IMR-90 (cell line): Measurements from ENCODE around the gene LDB2. TPM values are rescaled to one million over a fixed set of nuclear protein-coding genes. Genes with fewer than 3 reads are reported as not detected.

Source experiments
- ATAC-seq: fragments of 200-7000 bp; cut with Tn5 transposase; 2 replicates; pipeline ENCODE4 v1.9.1; 2020; ENCODE audit warnings: low read depth, mild to moderate bottlenecking, moderate library complexity
- BruUV-seq: library from RNA; stranded (reverse); fragments of 400-500 nt; replicated peaks from 2 replicates; lab custom pipeline; 2021; lab: Mats Ljungman, UMichigan
- CTCF ChIA-PET: fragments of 300-600 bp; formaldehyde crosslinking; extraction: SDS; loops from one replicate; lab custom pipeline; 2021; ENCODE audit warnings: antibody characterized with exemption; lab: Yijun Ruan, JAX
- POLR2A ChIA-PET: fragments of 300-600 bp; sonication (Branson Sonifier 250); formaldehyde crosslinking; loops from one replicate; lab custom pipeline; 2022; ENCODE audit warnings: antibody characterized with exemption; ENCODE audit not compliant: unreplicated experiment; lab: Charles Lee
- DNase-seq: peaks from one replicate; pipeline ENCODE4 v3.0.0; 2013
- H2AFZ ChIP-seq: replicated peaks from 2 replicates; pipeline ENCODE3; 2013; ENCODE audit warnings: low read length, mild to moderate bottlenecking; ENCODE audit not compliant: poor library complexity
- H2AK5ac ChIP-seq: 2 replicates; pipeline ENCODE4 v1.6.1; 2013; ENCODE audit warnings: low read depth, low read length, inconsistent platforms
- H2AK9ac ChIP-seq: replicated peaks from 2 replicates; pipeline ENCODE3; 2013; ENCODE audit warnings: mild to moderate bottlenecking, low read depth, low read length, moderate library complexity; ENCODE audit not compliant: poor library complexity
- H2BK120ac ChIP-seq: 2 replicates; pipeline ENCODE4 v1.6.1; 2013; ENCODE audit warnings: low read depth, low read length, inconsistent platforms
- H2BK15ac ChIP-seq: 3 replicates; pipeline ENCODE4 v1.6.1; 2013; ENCODE audit warnings: low read depth, low read length, inconsistent platforms
- H2BK20ac ChIP-seq: 2 replicates; pipeline ENCODE4 v1.6.1; 2013; ENCODE audit warnings: low read depth, mild to moderate bottlenecking, inconsistent platforms, low read length, moderate library complexity
- H2BK5ac ChIP-seq: 2 replicates; pipeline ENCODE4 v1.6.1; 2013; ENCODE audit warnings: mild to moderate bottlenecking, low read depth, low read length, inconsistent platforms; ENCODE audit not compliant: poor library complexity, severe bottlenecking
- H3K14ac ChIP-seq: replicated peaks from 2 replicates; pipeline ENCODE4 v1.6.1; 2013; ENCODE audit warnings: low read depth, low read length, inconsistent platforms
- H3K18ac ChIP-seq: 2 replicates; pipeline ENCODE4 v1.6.1; 2013; ENCODE audit warnings: low read depth, low read length, control low read depth
- H3K23ac ChIP-seq: 2 replicates; pipeline ENCODE4 v1.6.1; 2013; ENCODE audit warnings: low read depth, low read length, inconsistent platforms
- H3K27ac ChIP-seq: 2 replicates; pipeline ENCODE4 v1.5.1; 2013; ENCODE audit warnings: mild to moderate bottlenecking, control low read depth, low read length; ENCODE audit not compliant: insufficient read depth
- H3K27me3 ChIP-seq: 2 replicates; pipeline ENCODE4 v1.6.1; 2013; ENCODE audit warnings: low read length; ENCODE audit not compliant: control insufficient read depth, insufficient read depth
- H3K36me3 ChIP-seq: 2 replicates; pipeline ENCODE4 v1.6.1; 2013; ENCODE audit warnings: low read length, mixed read lengths; ENCODE audit not compliant: control insufficient read depth, insufficient read depth
- H3K4ac ChIP-seq: 2 replicates; pipeline ENCODE4 v1.6.1; 2013; ENCODE audit warnings: low read depth, low read length, inconsistent platforms
- H3K4me1 ChIP-seq: 2 replicates; pipeline ENCODE4 v1.6.1; 2013; ENCODE audit warnings: low read length, mixed read lengths; ENCODE audit not compliant: control insufficient read depth, insufficient read depth
- H3K4me2 ChIP-seq: 2 replicates; pipeline ENCODE4 v1.6.1; 2013; ENCODE audit warnings: low read depth, mild to moderate bottlenecking, control low read depth, low read length, moderate library complexity
- H3K4me3 ChIP-seq: 2 replicates; pipeline ENCODE4 v1.5.1; 2013; ENCODE audit warnings: low read depth, mild to moderate bottlenecking, control low read depth, low read length, moderate library complexity; ENCODE audit not compliant: insufficient read depth
- H3K56ac ChIP-seq: 2 replicates; pipeline ENCODE4 v1.6.1; 2013; ENCODE audit warnings: low read length, inconsistent platforms; ENCODE audit not compliant: insufficient read depth; ENCODE audit errors: extremely low read depth
- H3K79me1 ChIP-seq, 2 experiments: 2 replicates each; pipeline ENCODE4 v1.6.1; 2013; ENCODE audit warnings: low read length in 2 of 2, inconsistent platforms in 1 of 2, low read depth in 1 of 2
- H3K9ac ChIP-seq: 2 replicates; pipeline ENCODE4 v1.6.1; 2013; ENCODE audit warnings: low read depth, low read length, control low read depth
- H3K9me1 ChIP-seq: 2 replicates; pipeline ENCODE4 v1.6.1; 2013; ENCODE audit warnings: low read length, inconsistent platforms; ENCODE audit not compliant: insufficient read depth
- H3K9me3 ChIP-seq: 2 replicates; pipeline ENCODE4 v1.6.1; 2013; ENCODE audit warnings: low read length; ENCODE audit not compliant: control insufficient read depth, insufficient read depth
- H4K20me1 ChIP-seq: 2 replicates; pipeline ENCODE4 v1.6.1; 2013; ENCODE audit warnings: low read length, inconsistent platforms; ENCODE audit not compliant: insufficient read depth
- H4K5ac ChIP-seq: 2 replicates; pipeline ENCODE4 v1.6.1; 2013; ENCODE audit warnings: mild to moderate bottlenecking, low read depth, low read length, control low read depth
- H4K8ac ChIP-seq, 2 experiments: 2 replicates each; pipeline ENCODE4 v1.6.1; 2013; ENCODE audit warnings: low read depth in 2 of 2, low read length in 2 of 2, control low read depth in 1 of 2, inconsistent platforms in 1 of 2
- H4K91ac ChIP-seq: 2 replicates; pipeline ENCODE4 v1.6.1; 2013; ENCODE audit warnings: low read depth, low read length, inconsistent platforms; ENCODE audit not compliant: insufficient read depth
- FOS ChIP-seq: fragments of 150-350 bp; IDR thresholded peaks from 2 replicates; pipeline ENCODE4 v1.6.1; 2016; ENCODE audit warnings: low read depth, low read length
- SMC3 ChIP-seq: fragments of 150-350 bp; IDR thresholded peaks from 2 replicates; pipeline ENCODE4 v1.6.1; 2016; ENCODE audit warnings: low read depth, mild to moderate bottlenecking, antibody characterized with exemption, low read length, moderate library complexity
- WGBS, 2 experiments: methylation state at CpG; one replicate each; pipeline versions ENCODE4 v1.1.5 to v1.1.7; 2013; ENCODE audit warnings: missing lambda C conversion rate in 2 of 2; ENCODE audit not compliant: insufficient read length in 1 of 2; ENCODE audit errors: extremely low coverage in 2 of 2; 5-methylcytosine and 5-hydroxymethylcytosine counted together
- dilution Hi-C: fragments of 300-500 bp; cut with HindIII; formaldehyde crosslinking; loops from one replicate; pipeline ENCODE4 v1.14.3; 2018; ENCODE audit warnings: low sequenced_read_pairs; ENCODE audit not compliant: unreplicated experiment
- in situ Hi-C: fragments of 300-500 bp; cut with MboI; formaldehyde crosslinking; loops from 3 replicates; pipeline ENCODE4 v1.14.3; 2019; ENCODE audit warnings: low sequenced_read_pairs, inconsistent platforms, mixed read lengths
- intact Hi-C: fragments of 100-400 bp; cut with micrococcal nuclease; formaldehyde crosslinking; loops from 2 replicates; pipeline ENCODE4 v1.10.0; 2022
- polyA plus RNA-seq, 3 experiments: library from polyadenylated mRNA; depleted of rRNA; stranded (reverse); fragments of >200 nt; gene quantifications; 2 replicates each; pipeline ENCODE4 v1.2.3, GENCODE V29; 2012; ENCODE audit warnings: low replicate concordance in 1 of 3
- total RNA-seq: library from RNA; depleted of rRNA; stranded (reverse); fragments of >200 nt; gene quantifications from 2 replicates; pipeline ENCODE4 v1.2.3, GENCODE V29; 2012

Gene LDB2
- total and polyA plus RNA-seq, 2 of the 4 experiments (the other 2 are of a cell fraction), result 67.9 to 116 TPM

DNA sequence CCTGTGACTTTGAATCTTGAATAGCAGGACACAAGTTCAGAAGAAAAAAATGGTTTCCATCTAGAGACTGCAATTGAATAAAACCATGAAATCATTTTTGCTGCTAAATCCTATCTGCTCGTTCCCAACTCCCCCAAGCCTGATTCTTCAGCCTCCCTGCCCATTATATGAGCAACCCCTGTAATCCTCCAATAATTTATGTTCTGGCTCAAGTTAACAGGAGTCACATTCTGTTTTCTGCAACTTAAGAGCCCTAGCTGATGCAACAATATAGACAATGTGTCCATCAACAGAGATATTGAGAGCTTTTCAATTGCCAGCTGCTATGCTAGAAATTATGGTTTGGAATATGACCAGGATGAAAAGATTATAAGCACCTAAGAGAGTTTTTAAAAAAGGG is 84.1 kb downstream of the LDB2 start:
- no peaks in the 10 kb centered on the region for H3K27me3 ChIP-seq
- H3K27ac ChIP-seq, result no peak overlapping the region
- H3K79me1 ChIP-seq, result no peaks in the 10 kb centered on the region; a peak in 1 of 4 replicates
- ChIA-PET POLR2A (no interaction called here), CTCF (no interaction called here)
- no peak overlapping the region for H2BK20ac ChIP-seq
- H4K91ac ChIP-seq, result no peak overlapping the region
- 80% methylated on average over 1 of the region's 1 CpG; no CpG with 5 or more reads in 1 of the 2 experiments for WGBS, 2 experiments
- H3K36me3 ChIP-seq, result no peaks in the 10 kb centered on the region; the same call in 1 of the 2 replicates
- ATAC-seq, result no peak
- BruUV-seq, result no TSS peak
- no peaks in the 10 kb centered on the region for H3K4me1 ChIP-seq
- no peak for TF ChIP-seq SMC3
- no peak for TF ChIP-seq FOS
- no peak overlapping the region for H4K5ac ChIP-seq
- intact Hi-C loops (no loop called here), in situ Hi-C loops (no loop called here), dilution Hi-C loops (no loop called here)
- H3K4me2 ChIP-seq, result no peak overlapping the region
- no peak overlapping the region for H3K18ac ChIP-seq
- H3K4me3 ChIP-seq, result no peak overlapping the region
- H3K9me1 ChIP-seq, result no peaks in the 10 kb centered on the region
- no peak for DNase-seq
- H2AK5ac ChIP-seq, result no peak overlapping the region
- 0 out of 2 replicates have a peak, but pooled peaks cover 1% of the 10 kb centered on the region for H3K9me3 ChIP-seq
- H3K4ac ChIP-seq, result no peak overlapping the region
- H3K9ac ChIP-seq, result no peak overlapping the region
- no peaks in the 10 kb centered on the region for H4K20me1 ChIP-seq
- H3K23ac ChIP-seq, result no peak overlapping the region
- no peak overlapping the region for H4K8ac ChIP-seq
- H2AK9ac ChIP-seq, result no peak overlapping the region
- no peak overlapping the region for H2BK120ac ChIP-seq
- no peak overlapping the region for H2BK5ac ChIP-seq
- no peak overlapping the region for H2AFZ ChIP-seq
- H3K56ac ChIP-seq, result no peak overlapping the region
- H2BK15ac ChIP-seq, result no peak overlapping the region
- H3K14ac ChIP-seq, result no peak overlapping the region
